H1 (cell line): ENCODE results near the gene IPO9. TPM values are rescaled to one million over a fixed set of nuclear protein-coding genes. Genes with fewer than 3 reads are reported as not detected.

ENCODE experiments used
- ATF3 ChIP-seq: IDR thresholded peaks from 2 replicates; pipeline ENCODE4 v1.6.1; 2011; ENCODE audit warnings: low read depth, mild to moderate bottlenecking, low read length; ENCODE audit not compliant: insufficient read depth
- FOSL1 ChIP-seq: IDR thresholded peaks from 2 replicates; pipeline ENCODE4 v1.6.1; 2011; ENCODE audit warnings: mild to moderate bottlenecking, low read depth, low read length, moderate library complexity; ENCODE audit not compliant: insufficient read depth
- KDM5A ChIP-seq: fragments of 200-600 bp; IDR thresholded peaks from 2 replicates; pipeline ENCODE4 v1.7.1; 2012; ENCODE audit warnings: mild to moderate bottlenecking, low read length, inconsistent platforms, mixed read lengths
- NANOG ChIP-seq: IDR thresholded peaks from 2 replicates; pipeline ENCODE4 v1.6.1; 2011; ENCODE audit warnings: low read length, low read depth, mild to moderate bottlenecking, inconsistent platforms; ENCODE audit not compliant: insufficient read depth, poor library complexity, severe bottlenecking
- TAF1 ChIP-seq: IDR thresholded peaks from 2 replicates; pipeline ENCODE4 v1.6.1; 2011; ENCODE audit warnings: mild to moderate bottlenecking, low read depth, low read length
- TEAD4 ChIP-seq: IDR thresholded peaks from 2 replicates; pipeline ENCODE4 v1.6.1; 2012; ENCODE audit warnings: low read depth, low read length, inconsistent platforms, mixed read lengths
- polyA plus RNA-seq, 7 experiments: library from polyadenylated mRNA; depleted of rRNA in 3 of 7; stranded (reverse) in 5 of 7; unstranded in 2 of 7; fragments of >200 nt in 5 of 7; fragments of 200-250 nt in 2 of 7; gene quantifications; 1 replicate in 5 of 7; 2 replicates in 1 of 7; 4 replicates in 1 of 7; pipeline versions ENCODE4 v1.2.1 to v1.2.3, GENCODE V29; 2011 to 2013; ENCODE audit warnings: missing spikeins in 2 of 7, mixed read lengths in 2 of 7
- total RNA-seq: library from RNA; stranded (reverse); fragmentation: NEBNext Ultra II Directional; extraction: Animal tissue kit (Norgen Biotek cat#: 25700); gene quantifications from 2 replicates; pipeline ENCODE4 v1.2.1, GENCODE V29; 2021

Gene IPO9
- total and polyA plus RNA-seq, 2 of the 8 experiments (the other 6 are each of a cell fraction or from before 2014, with no cell fraction given): 61.0 to 122 TPM

GRCh38 chr1:201779351-201779880 is 49.5 kb upstream of the IPO9 start (continued):
- TF ChIP-seq NANOG (no peak), TAF1 (no peak), KDM5A (no peak), FOSL1 (no peak), ATF3 (no peak), TEAD4 (no peak)
- TF ChIP-seq, all 59 proteins: peak for 0
